Lower leg skin (tissue), 4 donors: ENCODE results near the gene GPR132. TPM values are rescaled to one million over a fixed set of nuclear protein-coding genes. Genes with fewer than 3 reads are reported as not detected.

Experiments
- DNase-seq, 2 donors: peaks; one replicate each; pipeline ENCODE4 v3.0.0-alpha.2; 2019; ENCODE audit warnings: low spot score in 2 of 2
- H3K4me3 ChIP-seq: fragments of 200-600 bp; sonication (generic); 2 replicates; pipeline ENCODE4 v1.5.1; 2017; ENCODE audit warnings: mild to moderate bottlenecking, low read depth; ENCODE audit not compliant: poor library complexity, severe bottlenecking
- CTCF ChIP-seq, 3 donors: fragments of 450-650 bp; IDR thresholded peaks; one replicate each; pipeline ENCODE4 v1.5.1; 2016; ENCODE audit warnings: antibody characterized with exemption in 3 of 3, mild to moderate bottlenecking in 3 of 3, moderate library complexity in 2 of 3
- POLR2A ChIP-seq, 2 donors: fragments of 450-650 bp; IDR thresholded peaks; one replicate each; pipeline ENCODE4 v1.6.1; 2016 to 2017; ENCODE audit warnings: antibody characterized with exemption in 2 of 2, mild to moderate bottlenecking in 1 of 2, moderate library complexity in 1 of 2
- WGBS, 2 donors: methylation state at CpG; one replicate each; pipeline ENCODE4 v1.1.5; 2018; 5-methylcytosine and 5-hydroxymethylcytosine counted together
- intact Hi-C: fragments of 100-400 bp; cut with DNase I; formaldehyde crosslinking; loops from one replicate; pipeline ENCODE4 v1.15.0; 2023; ENCODE audit warnings: low total_unique reads
- total RNA-seq, 4 donors: library from RNA; depleted of rRNA; stranded (reverse); fragments of >200 nt; gene quantifications; one replicate each; pipeline ENCODE4 v1.1.0, GENCODE V29; 2016

The GPR132 gene
- total RNA-seq, 4 donors from 2014 or later: 0.84 to 1.3 (median 1.1) TPM

GRCh38 chr14:105019861-105020814, 45.1 kb downstream of the GPR132 start:
- TF ChIP-seq CTCF (IDR thresholded peaks at IDR 0.05) (no peak), POLR2A (IDR thresholded peaks at IDR 0.05) (no peak)
- WGBS, 2 donors: 9 to 11% methylated on average over 28 to 31 of the region's 75 CpGs
- DNase-seq: no peak
- peak overlapping the region; percentile 73 for H3K4me3 ChIP-seq
- intact Hi-C loops: no loop called here

- 48 to 55% methylated on average over 4 of the region's 4 CpGs for WGBS, 2 donors
- DNase-seq: no peak
- TF ChIP-seq CTCF (IDR thresholded peaks at IDR 0.05): no peak
- TF ChIP-seq POLR2A (IDR thresholded peaks at IDR 0.05): no peak
- no peak overlapping the region for H3K4me3 ChIP-seq
- intact Hi-C loops: no loop called here
Measured at GRCh38 chr14:105018414-105018813, 46.8 kb downstream of the GPR132 start.

- no peak for TF ChIP-seq CTCF (IDR thresholded peaks at IDR 0.05)
- 67 to 70% methylated on average over 6 of the region's 6 CpGs for WGBS, 2 donors
- no peak for DNase-seq
Measured at GRCh38 chr14:105015905-105016304, 49.3 kb downstream of the GPR132 start.

GRCh38 chr14:105015242-105015641, 50.0 kb downstream of the GPR132 start:
- WGBS, 2 donors: 80 to 86% methylated on average over 9 of the region's 9 CpGs
- DNase-seq: no peak
- intact Hi-C loops: no loop called here
- no peak overlapping the region for H3K4me3 ChIP-seq
- no peak for TF ChIP-seq CTCF (IDR thresholded peaks at IDR 0.05)

More at GRCh38 chr14:105015905-105016304, 49.3 kb downstream of the GPR132 start:
- H3K4me3 ChIP-seq: no peak overlapping the region
- intact Hi-C loops: no loop called here

- TF ChIP-seq POLR2A (IDR thresholded peaks at IDR 0.05) (no peak), CTCF (IDR thresholded peaks at IDR 0.05) (no peak)
- no peak for DNase-seq
- 53 to 74% methylated on average over 4 of the region's 4 CpGs for WGBS, 2 donors
- intact Hi-C loops: no loop called here
- H3K4me3 ChIP-seq: no peak overlapping the region
Measured at GRCh38 chr14:105014631-105015030, 50.6 kb downstream of the GPR132 start.
